Epithelial cell of proximal tubule (primary cell): Measurements from ENCODE around the gene ILDR1. TPM values are rescaled to one million over a fixed set of nuclear protein-coding genes. Genes with fewer than 3 reads are reported as not detected.

Experiments used
- total RNA-seq: library from RNA; depleted of rRNA; stranded (reverse); fragments of >200 nt; gene quantifications from 2 replicates; pipeline ENCODE4 v1.2.3, GENCODE V29; 2015

The ILDR1 gene
- total RNA-seq, 1 donor from 2014 or later, result 2.8 TPM

Other genes starting within 250 kb of the ILDR1 start
- gene IQCB1, start 187.2 kb downstream of the ILDR1 start, total RNA-seq, result 13.5 and 19.5 TPM in 2 replicates
- 2.9 and 3.0 TPM in 2 replicates for gene EAF2, start 187.0 kb downstream of the ILDR1 start, total RNA-seq
- 0.22 and 0.40 TPM in 2 replicates for gene SLC15A2, start 127.8 kb downstream of the ILDR1 start, total RNA-seq
- not detected in 2 replicates for gene CD86, start 33.1 kb upstream of the ILDR1 start, total RNA-seq
- gene CASR, start 161.4 kb upstream of the ILDR1 start, total RNA-seq, result 0.06 TPM in 1 of 2 replicates, not detected in the other